GM18873 (cell line): Measurements from ENCODE around the gene HYLS1.
"Not testable (repeated sequence)": the region's sequence is repeated elsewhere in the genome, so short reads cannot be mapped to it uniquely, and the experiment has no call there.

ENCODE experiments used
- ATAC-seq: cut with Tn5 transposase; IDR thresholded peaks from one replicate; pipeline ENCODE4 v1.9.1; 2021; ENCODE audit warnings: mild to moderate bottlenecking, moderate library complexity, moderate number of reproducible peaks; ENCODE audit not compliant: unreplicated experiment, low FRiP score

HYLS1 gene

DNA sequence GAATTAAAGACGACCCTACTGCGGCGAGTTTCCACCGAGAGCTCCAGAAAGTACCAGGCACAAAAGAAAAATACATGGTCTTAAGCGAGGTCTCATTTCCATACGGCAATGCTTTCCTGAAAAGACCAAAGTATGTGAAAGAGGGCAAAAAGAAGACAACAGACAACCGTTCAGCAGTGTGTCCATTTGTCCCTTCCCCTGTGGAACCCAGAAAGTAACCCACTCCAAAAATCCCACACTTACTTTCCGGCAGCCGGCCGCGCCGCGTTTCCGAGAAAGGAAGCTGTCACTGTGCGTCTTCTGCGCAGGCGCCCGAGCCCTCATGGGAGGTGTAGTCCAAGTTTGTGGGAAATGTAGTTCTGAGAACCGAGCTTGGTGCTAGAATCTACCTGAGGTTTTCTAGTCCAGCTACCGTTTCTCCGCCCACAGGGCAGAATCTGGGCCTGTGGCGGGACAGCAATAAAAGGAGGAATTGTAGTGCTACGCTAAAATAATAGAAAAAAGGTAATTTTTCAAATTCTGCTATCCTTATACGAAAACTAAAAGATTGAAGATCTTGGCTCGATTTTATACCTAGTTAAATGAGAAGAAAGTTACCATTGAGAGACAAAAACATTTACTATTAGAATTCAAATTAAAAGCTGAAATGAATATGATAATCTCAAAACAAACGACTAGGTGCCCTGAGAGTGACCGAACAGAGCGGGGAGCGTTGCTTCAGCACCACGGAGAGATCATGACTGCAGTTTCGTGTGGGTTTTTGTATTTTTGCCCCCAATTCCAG lies 15.7 kb downstream of the HYLS1 start, which contains the start of gene PUS3:
Gene PUS3, minus strand, starts transcription at position 280 of the 784 bp plus-strand sequence. CDS start 6,922 bp downstream, outside the sequence.
- ATAC-seq, result peak; percentile 97

DNA sequence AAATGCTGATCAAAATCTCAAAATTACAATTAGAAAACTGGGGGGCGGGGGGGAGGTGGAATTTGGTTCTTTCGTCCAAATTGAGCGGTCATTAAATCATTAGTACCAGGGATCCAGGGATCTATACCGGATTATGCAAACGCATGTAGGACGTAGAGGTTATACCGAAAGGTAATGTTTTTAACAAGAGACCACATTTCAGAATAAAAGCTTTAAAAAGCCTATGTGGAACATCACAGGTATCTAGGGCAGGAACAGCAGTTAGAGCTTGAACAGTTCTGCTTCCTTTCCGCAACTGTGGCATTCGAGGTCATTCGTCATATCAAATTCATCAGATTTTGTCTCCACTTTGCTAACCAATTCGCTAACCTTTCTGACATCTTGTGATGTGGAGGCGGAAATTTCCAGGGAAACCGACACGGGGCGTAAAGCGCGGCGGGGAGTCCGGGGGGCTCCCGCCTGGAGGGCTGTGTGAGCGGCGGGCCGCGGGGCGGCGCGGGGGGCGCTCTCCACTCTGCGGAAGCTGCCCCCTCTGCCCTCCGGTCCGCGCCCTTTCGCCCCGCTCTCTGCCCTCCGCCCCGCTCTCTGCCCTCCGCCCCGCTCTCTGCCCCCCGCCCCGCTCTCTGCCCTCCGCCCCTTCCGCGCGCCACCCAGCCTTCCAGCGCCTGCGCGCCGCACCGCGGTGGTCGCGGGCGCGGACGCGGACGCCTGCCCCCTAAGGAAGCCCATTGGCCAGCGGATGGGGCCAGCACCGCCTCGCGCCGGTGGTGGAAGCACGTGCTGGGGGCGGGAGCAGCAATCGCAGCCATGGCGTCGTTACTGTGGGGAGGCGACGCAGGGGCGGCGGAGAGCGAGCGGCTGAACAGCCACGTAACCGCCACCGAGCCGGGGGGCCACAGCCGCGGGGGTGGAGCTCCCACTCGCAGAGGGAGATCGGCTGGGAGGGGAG lies 16.5 kb downstream of the HYLS1 start, which contains the start of gene DDX25:
Gene DDX25, plus strand, starts transcription at position 798 of the 949 bp plus-strand sequence. Its CDS starts 10 bp downstream, at position 808.
- no peak for ATAC-seq

DNA sequence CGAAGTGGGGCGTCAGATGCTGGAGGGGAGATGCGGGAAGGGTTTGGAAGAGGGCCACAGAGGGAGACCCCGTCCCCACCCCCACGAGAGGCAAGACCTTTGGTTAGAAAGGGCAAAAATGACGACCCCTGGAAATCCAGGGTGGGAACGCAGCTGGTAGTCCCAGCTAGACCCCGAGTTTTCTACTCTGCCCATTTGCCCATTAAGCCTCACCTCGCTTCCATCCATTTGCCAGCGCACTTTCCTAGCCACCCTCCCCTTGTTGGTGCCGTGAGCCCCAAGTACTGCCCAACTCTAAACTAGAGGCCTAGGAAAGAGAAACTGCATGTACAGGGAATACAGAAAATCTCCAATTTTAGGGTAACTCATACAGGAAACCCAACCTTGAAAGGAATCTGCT lies 17.2 kb downstream of the HYLS1 start:
- ATAC-seq, result no peak

DNA sequence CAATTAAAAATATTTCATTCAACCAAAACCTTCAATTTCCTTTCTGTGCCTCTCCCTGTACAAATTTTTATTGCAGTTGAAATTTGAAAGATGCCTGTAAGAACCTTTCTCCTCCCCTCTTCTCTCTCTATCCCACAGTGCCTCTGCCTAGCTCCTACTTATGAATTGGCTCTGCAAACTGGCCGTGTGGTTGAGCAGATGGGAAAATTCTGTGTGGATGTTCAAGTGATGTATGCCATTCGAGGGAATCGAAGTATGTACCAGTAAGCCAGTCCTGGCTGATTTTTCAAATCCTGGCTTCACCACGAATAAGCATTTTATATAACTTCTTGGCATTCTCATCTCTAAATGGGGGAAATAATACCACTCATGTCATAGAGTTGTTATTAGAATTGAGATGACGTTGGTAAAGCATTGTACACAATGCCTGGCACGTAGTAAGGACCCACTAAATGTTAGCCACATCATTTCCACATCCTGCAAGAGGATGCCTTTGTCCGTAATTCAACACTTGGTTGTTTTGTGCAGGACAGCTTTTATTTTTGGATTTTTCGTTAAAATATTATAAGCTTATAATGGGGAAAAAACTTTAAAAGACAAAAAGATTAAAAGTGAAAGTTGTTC lies 22.9 kb downstream of the HYLS1 start:
- ATAC-seq, result no peak

DNA sequence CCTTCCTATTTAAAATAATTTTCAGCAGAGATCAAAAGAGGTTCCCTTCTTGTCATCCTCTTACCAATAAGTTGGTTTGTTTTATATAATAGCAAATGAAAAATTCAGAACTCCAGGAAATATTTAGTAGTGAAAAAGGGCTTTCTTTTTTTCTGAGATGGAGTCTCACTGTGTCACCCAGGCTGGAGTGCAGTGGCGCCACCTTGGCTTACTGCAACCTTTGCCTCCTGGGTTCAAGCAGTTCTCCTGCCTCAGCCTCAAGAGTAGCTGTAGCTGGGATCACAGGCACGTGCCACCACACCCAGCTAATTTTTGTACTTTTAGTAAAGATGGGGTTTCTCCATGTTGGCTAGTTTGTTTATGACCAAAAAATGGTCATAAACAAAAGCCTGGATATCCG lies 27.1 kb downstream of the HYLS1 start:
- not testable (repeated sequence) for ATAC-seq

DNA sequence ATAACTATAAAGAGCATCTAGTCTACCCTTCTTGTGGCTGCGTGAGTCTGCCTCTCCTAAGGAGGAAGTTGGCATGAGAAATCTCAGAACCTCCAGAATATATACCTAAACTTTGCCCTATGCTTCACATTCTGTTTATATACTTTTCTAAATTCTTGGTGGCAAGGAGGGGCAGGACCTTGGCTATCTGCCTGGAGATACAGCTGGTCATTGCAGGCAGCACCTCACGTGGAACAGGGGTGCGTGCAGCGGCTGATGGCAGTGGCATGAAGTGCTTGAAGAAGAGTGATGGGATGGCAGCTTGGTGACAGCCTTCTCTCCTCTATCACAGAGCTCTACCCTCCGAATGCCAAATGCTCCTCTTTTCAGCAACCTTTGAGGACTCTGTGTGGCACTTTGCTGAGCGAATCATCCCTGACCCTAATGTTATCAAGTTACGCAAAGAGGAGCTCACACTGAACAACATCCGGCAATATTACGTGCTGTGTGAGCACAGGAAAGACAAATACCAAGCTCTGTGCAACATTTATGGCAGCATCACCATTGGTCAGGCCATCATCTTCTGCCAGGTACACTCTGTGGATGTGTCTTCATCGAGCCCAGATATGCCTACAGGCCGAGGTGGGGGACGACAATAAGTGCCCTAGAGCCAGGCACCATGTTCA lies 29.3 kb downstream of the HYLS1 start:
- ATAC-seq, result no peak

DNA sequence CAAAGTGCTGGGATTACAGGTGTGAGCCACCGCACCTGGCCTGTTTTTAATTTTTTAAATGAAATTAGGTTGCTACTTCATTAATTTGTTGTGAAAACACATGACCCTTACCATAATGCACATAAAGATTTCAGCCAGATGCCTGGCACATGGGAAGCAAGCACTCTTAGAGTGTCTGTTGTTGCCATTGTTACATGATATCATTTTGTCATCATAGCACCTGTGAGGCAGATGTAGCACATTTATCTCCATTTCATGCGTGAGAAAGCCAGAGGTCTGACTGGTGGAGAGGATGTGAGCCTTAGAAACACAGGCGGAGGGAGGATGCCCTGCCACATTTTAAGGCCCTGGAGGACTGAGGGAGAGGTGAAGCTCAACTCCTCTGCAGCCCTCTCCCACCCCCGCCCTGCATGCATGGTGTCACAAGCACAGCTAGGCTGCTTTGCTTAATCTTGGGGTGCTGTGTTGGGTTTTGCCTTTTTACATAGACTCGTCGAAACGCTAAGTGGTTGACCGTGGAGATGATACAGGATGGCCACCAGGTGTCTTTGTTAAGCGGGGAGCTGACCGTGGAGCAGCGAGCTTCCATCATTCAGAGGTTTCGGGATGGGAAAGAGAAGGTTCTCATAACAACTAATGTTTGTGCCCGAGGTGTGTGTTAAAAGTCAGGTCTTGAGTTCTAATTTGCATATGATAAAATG lies 30.8 kb downstream of the HYLS1 start:
- no peak for ATAC-seq

DNA sequence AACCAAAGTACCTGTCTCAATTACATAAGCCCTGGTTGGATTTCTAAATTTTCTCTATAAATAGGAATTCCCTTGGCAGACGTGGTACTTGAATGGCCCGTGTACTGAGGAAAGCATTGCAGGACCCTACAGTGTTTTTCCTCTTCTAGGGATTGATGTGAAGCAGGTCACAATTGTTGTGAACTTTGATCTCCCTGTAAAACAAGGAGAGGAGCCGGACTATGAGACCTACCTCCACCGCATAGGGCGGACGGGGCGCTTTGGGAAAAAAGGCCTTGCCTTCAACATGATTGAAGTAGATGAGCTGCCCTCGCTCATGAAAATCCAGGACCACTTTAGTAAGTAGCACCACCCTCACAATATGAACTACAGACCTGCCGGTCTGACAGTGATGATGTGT lies 33.6 kb downstream of the HYLS1 start:
- ATAC-seq, result no peak

DNA sequence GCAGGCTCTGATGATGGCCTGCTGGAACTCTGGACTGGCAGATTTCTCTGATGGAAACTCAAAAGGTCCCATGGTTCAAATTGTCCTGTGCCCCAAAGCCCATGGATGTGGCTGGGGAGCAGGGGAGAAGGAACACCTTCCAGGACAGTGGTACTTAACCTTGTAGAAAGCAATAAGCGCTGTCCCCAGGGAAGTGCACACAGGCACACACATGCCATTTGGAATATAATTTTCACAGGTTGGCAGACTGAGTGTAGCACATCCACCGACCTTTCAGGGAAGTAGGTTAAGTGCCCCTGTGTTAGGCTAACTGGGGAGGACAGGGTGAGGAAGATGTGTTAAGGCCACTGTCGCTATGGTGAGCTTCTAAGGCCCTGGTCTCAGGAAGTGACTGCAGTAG lies 34.7 kb downstream of the HYLS1 start:
- no peak for ATAC-seq

DNA sequence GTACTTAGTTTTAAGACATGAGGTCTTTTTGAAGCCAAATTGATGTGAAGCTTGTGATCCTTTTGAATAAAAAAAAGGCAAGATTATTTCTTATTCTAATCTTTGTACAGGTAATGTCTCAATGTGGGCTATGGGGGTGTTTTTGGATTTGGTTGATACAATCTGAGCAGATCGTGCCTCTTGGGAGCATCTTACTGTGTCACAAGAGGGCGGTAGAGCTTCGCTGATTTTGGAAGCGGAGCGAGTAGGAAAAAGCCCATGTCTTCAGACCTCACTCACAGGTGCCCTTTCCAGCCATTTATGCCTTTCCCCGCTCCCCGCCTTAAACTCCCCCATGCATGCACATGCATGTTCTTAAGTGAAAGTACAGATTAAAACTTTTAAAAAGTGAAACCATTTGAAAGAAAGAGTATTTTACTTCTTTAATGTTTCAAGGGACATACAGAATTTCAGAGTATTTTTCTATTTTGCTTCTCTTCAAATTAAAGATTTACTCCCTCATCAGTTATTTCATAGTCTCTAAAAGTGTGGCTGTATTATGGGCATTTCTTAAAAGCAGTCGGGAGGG lies 35.6 kb downstream of the HYLS1 start:
- no peak for ATAC-seq

DNA sequence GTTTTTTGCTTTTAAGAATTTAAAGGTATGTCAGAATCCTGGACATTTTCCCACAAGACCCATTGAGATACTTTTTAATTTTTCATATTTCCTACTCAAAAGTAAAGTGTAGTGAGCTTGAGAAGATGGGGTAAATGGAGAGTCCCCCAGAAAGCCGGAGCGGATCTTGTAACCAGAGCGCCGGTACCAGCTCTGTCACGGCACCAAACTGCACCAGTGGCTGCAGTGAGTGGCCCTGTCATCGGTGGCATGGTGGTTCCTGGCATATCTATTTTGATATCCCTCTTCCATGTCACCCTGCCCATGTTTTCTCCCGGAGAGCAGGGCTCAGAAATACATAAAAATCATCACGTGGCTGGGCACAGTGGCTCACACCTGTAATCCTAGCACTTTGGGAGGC lies 36.2 kb downstream of the HYLS1 start:
- ATAC-seq, result no peak

DNA sequence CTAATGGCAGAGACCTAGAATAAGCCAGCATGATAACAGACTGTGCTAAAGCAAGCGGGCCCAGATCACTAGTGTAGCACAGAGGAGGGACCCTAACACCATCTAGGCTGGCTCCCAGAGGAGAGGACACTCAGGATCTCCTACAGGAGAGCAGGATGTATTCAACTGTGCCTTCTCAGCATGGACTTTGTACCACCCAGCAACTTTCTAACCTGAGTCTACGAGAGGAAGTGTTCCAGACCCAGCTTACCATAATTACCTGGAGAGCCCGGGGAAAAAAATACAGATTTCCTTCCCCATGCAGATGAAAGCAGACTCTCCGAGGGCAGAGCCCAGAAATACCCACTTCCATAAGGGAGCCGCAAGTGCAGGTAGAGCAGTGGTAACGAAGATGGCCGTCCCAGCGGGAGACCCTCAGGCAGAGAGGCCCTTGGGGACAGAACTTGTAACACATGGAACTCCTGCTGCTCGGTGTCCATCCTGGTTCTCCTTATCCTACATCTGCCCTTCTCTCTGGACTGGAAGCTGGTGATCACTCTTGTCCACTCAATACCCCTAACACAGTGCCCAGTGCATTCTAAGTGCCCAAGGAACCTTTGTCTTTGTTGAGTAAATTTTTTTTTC lies 37.0 kb downstream of the HYLS1 start:
- ATAC-seq, result no peak

DNA sequence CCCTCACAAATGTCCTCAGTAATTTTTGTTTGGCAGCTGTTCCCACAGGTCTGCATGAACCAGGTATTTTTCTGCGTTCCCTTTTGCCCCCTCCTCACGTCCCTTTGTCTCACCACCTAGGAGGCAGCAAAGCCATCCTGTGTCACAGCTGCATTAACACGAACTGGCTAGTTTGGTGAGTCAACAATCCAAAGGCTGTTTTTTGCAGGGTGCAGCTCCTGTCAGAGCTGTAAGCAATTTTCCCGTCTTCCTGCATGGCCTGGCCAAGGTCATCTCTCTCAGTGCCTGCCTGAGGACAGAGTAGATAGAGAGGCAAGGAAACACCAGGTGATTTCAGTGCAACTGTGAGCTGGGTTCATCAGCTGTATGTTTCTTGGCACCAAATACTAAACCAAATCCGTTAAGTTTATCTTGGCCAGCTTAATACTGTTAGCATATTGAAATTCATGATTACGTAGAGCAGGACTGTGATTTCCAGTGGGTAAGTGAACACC lies 37.8 kb downstream of the HYLS1 start:
- ATAC-seq, result no peak

DNA sequence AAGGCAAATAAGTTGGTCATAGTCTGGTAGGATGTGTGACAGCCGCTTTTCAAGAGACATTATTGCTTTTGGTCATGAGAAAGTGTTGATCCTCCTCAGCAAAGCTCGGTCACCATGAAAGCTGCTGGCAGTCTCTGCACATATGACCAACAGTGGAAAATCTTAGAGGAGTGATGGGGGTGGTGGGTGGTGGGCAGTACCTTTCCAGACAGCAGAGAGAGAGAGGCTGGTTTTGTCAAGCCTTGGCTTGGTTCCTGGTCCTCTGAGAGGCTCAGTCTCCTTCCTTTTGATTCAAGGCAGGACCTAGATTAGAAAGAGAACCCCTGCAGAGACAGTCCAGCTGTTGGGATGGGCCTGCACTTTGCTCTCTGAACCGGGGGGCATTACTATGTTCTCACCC lies 38.3 kb downstream of the HYLS1 start:
- ATAC-seq, result no peak

DNA sequence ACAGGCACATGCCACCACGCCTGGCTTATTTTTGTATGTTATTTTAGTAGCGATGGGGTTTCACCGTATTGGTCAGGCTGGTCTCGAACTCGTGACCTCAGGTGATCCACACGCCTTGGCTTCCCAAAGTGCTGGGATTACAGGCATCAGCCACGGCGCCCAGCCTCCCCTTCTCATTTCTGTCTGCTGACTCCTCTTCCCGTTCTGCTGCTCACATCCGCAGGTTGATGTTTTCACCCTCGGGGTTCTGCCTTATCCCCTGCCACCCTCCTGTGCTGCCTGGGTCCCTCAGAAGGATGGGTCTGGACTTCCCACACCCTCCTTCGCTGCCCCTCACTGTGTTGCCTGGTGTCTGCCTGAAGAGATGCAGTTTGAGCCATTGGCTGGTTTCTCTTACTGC lies 39.2 kb downstream of the HYLS1 start:
- ATAC-seq, result no peak

DNA sequence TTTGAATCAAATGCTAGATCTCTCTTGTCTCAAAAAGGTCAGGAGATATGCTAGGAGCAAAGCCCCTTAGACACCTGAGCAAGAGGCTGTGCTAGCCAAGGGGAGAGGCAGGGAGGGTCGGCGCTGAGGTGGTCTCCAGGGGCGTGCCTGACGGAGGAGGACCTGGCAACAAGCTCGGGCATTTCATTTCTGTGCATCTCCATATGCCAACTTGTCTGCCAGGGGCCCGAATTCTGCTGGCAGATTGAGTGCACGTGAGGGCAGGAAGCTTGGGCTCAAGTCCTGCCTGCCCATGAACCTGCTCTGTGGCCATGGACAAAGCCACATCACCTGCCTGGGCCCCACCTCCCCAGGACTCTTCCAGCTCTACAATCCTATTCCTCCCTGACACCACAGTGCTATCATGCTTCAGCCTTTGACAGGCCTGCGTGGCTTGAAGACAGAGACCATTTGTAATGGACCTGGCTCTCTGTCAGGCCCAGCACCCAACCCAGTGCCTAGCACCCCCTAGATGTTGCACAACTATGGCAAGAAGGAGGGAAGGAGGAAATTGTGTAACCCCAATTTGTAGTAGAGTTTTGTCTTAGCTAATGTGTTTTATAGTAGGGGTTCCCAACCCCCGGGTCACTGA lies 42.1 kb downstream of the HYLS1 start:
- no peak for ATAC-seq

DNA sequence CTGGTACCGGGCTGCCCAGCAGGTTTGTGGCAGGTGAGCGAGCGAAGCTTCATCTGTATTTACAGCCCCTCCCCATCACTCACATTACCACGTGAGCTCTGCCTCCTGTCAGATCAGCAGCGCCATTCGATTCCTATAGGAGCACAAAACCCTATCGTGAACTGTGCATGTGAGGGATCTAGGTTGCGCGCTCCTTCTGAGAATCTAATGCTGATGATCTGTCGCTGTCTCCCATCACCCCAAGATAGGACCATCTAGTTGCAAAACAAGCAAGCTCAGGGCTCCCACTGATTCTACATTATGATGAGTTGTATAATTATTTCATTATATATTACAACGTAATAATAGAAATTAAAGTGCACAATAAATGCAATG lies 42.6 kb downstream of the HYLS1 start:
- no peak for ATAC-seq

DNA sequence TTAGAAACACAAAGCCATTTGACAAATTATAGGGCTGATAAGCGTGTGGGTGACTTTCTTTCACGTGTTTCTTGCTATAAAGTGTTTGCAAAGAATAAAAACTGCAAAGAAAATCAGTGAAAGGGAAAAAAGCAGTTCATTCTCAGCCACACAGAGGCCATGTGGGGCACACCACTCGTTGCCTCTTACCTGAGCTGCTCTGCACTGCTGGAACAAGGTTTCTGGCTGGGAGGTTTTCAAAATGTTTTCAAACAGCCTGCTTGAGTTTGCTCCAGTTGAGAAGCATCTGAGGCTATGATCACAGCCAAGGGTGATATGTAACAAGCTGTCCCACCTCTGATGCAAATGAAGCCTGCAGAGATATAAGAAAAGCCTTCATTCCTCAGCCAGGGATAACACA lies 43.6 kb downstream of the HYLS1 start:
- ATAC-seq, result no peak
